ENCODE data around the gene PRIM2.
A peak's percentile ranks its signal among the peaks of the same experiment; 100 is the strongest.
"Not testable (repeated sequence)": the region's sequence is repeated elsewhere in the genome, so short reads cannot be mapped to it uniquely, and the experiment has no call there.

The PRIM2 gene

GRCh38 chr6:57562233-57562632, 244.8 kb downstream of the PRIM2 start:
- not testable (repeated sequence) for H2AFZ ChIP-seq (ENCODE audit: low read length); H3K4me1 ChIP-seq (ENCODE audit: low read length); H3K27ac ChIP-seq (ENCODE audit: low read length); H3K4me3 ChIP-seq (ENCODE audit: low read length); H3K79me2 ChIP-seq (ENCODE audit: low read length); H3K9me3 ChIP-seq (replicated peaks; ENCODE audit: insufficient read depth, low read length); H4K20me1 ChIP-seq (ENCODE audit: insufficient read depth, low read length); H3K4me2 ChIP-seq (ENCODE audit: low read depth, low read length); DNase-seq; H3F3A ChIP-seq (ENCODE audit: insufficient read depth, low read length); H3K9ac ChIP-seq (ENCODE audit: low read length); H3K36me3 ChIP-seq (replicated peaks; ENCODE audit: insufficient read depth, low read length); H3K9me2 ChIP-seq (replicated peaks; ENCODE audit: insufficient read depth, low read length); H3K27me3 ChIP-seq (replicated peaks; ENCODE audit: insufficient read depth, low read length)

- not testable (repeated sequence) for H3K79me2 ChIP-seq (ENCODE audit: low read length); H3K4me1 ChIP-seq (ENCODE audit: low read length); H2AFZ ChIP-seq (ENCODE audit: low read length); H3K9me2 ChIP-seq (replicated peaks; ENCODE audit: insufficient read depth, low read length); H4K20me1 ChIP-seq (ENCODE audit: insufficient read depth, low read length); H3K4me2 ChIP-seq (ENCODE audit: low read depth, low read length); H3K9me3 ChIP-seq (replicated peaks; ENCODE audit: insufficient read depth, low read length); H3K27ac ChIP-seq (ENCODE audit: low read length); H3K4me3 ChIP-seq (ENCODE audit: low read length); H3K27me3 ChIP-seq (replicated peaks; ENCODE audit: insufficient read depth, low read length); H3K9ac ChIP-seq (ENCODE audit: low read length); H3K36me3 ChIP-seq (replicated peaks; ENCODE audit: insufficient read depth, low read length); H3F3A ChIP-seq (ENCODE audit: insufficient read depth, low read length); DNase-seq
Observed at GRCh38 chr6:57572119-57572518, 254.7 kb downstream of the PRIM2 start.

DNA sequence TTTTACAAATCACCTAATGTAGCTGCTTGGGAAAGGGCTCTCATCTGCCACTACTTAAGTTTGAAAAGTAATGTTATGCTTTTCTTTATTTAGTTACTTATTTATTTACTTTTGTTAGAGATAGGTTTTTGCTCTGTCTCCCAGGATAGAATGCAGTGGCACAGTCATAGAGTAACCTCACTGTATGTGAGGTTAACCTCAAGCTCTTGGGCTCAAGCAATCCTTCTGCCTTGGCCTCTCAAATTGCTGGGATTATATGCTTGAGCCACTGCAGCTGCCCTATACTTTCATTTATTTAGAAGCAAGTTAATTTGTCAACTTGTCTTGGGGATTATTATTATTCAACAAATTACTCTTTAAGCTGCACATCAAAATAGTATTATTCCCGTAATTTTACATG, 255.4 kb downstream of the PRIM2 start:
- DNase-seq; H3K9me2 ChIP-seq (replicated peaks; ENCODE audit: insufficient read depth, low read length): not testable (repeated sequence)

DNA sequence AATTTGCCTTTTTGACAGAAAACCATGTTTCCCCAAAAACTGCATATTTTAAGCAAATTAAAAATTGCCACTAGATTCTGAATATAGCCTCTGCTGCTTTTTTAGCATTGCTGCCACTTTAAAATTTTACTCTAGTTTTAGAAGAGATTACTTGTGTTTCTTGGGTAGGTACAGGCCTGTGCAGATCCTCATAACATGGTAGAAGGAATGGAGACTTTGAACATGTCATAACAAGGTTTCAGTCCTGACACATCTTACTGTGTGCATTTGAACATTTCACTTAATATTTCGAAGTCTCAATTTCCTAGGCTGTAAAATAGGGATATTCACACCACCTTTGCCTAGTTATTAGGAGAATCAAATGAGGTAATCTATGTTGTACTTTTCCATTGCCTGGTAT, 259.6 kb downstream of the PRIM2 start:
- H3K79me2 ChIP-seq (ENCODE audit: low read length); H3K9ac ChIP-seq (ENCODE audit: low read length); H3K4me2 ChIP-seq (ENCODE audit: low read depth, low read length); H3K9me2 ChIP-seq (replicated peaks; ENCODE audit: insufficient read depth, low read length); H3K27ac ChIP-seq (ENCODE audit: low read length); H3F3A ChIP-seq (ENCODE audit: insufficient read depth, low read length); H3K27me3 ChIP-seq (replicated peaks; ENCODE audit: insufficient read depth, low read length); H4K20me1 ChIP-seq (ENCODE audit: insufficient read depth, low read length); DNase-seq; H3K4me1 ChIP-seq (ENCODE audit: low read length); H3K9me3 ChIP-seq (replicated peaks; ENCODE audit: insufficient read depth, low read length); H2AFZ ChIP-seq (ENCODE audit: low read length); H3K36me3 ChIP-seq (replicated peaks; ENCODE audit: insufficient read depth, low read length); H3K4me3 ChIP-seq (ENCODE audit: low read length): not testable (repeated sequence)

More for the DNA sequence above, 255.4 kb downstream of the PRIM2 start:
- not testable (repeated sequence) for H2AFZ ChIP-seq (ENCODE audit: low read length); H3K79me2 ChIP-seq (ENCODE audit: low read length); H3F3A ChIP-seq (ENCODE audit: insufficient read depth, low read length); H3K27me3 ChIP-seq (replicated peaks; ENCODE audit: insufficient read depth, low read length); H3K36me3 ChIP-seq (replicated peaks; ENCODE audit: insufficient read depth, low read length); H4K20me1 ChIP-seq (ENCODE audit: insufficient read depth, low read length); H3K27ac ChIP-seq (ENCODE audit: low read length); H3K9me3 ChIP-seq (replicated peaks; ENCODE audit: insufficient read depth, low read length); H3K4me1 ChIP-seq (ENCODE audit: low read length); H3K4me3 ChIP-seq (ENCODE audit: low read length); H3K4me2 ChIP-seq (ENCODE audit: low read depth, low read length); H3K9ac ChIP-seq (ENCODE audit: low read length)

- peak; percentile 10; the same call in 1 of the 2 replicates for TF ChIP-seq CTCF (IDR thresholded peaks at IDR 0.05; ENCODE audit: low read length)
- not testable (repeated sequence) for H3K4me3 ChIP-seq (ENCODE audit: low read length); H3K4me1 ChIP-seq (ENCODE audit: low read length); H3K27me3 ChIP-seq (replicated peaks; ENCODE audit: insufficient read depth, low read length); H4K20me1 ChIP-seq (ENCODE audit: insufficient read depth, low read length); H3K79me2 ChIP-seq (ENCODE audit: low read length); H3K9me3 ChIP-seq (replicated peaks; ENCODE audit: insufficient read depth, low read length); H3F3A ChIP-seq (ENCODE audit: insufficient read depth, low read length); DNase-seq; H2AFZ ChIP-seq (ENCODE audit: low read length); H3K9me2 ChIP-seq (replicated peaks; ENCODE audit: insufficient read depth, low read length); H3K27ac ChIP-seq (ENCODE audit: low read length); H3K36me3 ChIP-seq (replicated peaks; ENCODE audit: insufficient read depth, low read length); H3K4me2 ChIP-seq (ENCODE audit: low read depth, low read length); H3K9ac ChIP-seq (ENCODE audit: low read length)
Observed at GRCh38 chr6:57579489-57579888, 262.1 kb downstream of the PRIM2 start.

DNA sequence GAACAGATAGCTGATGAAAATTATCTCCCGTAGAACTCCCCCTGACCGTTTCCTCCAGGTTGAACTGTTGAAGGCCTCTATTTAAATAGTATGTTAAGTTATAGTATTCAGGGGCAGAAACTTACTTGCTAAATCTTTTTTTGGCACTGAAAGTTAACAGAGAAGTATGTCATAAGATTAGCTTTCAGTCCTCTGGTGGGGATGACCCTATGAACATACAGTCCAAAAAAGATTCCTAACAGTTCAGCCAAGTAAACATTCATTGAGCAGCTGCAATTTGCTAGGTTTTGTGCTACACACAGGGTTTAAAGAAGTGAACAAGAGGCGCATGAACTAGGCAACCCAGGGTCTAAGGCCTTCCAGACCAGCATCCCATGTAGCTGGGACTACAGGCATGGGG, 264.2 kb downstream of the PRIM2 start:
- H3K79me2 ChIP-seq (ENCODE audit: low read length); H3K4me3 ChIP-seq (ENCODE audit: low read length); H3K4me2 ChIP-seq (ENCODE audit: low read depth, low read length); H3F3A ChIP-seq (ENCODE audit: insufficient read depth, low read length); H3K9me3 ChIP-seq (replicated peaks; ENCODE audit: insufficient read depth, low read length); H3K36me3 ChIP-seq (replicated peaks; ENCODE audit: insufficient read depth, low read length); DNase-seq; H3K9me2 ChIP-seq (replicated peaks; ENCODE audit: insufficient read depth, low read length); H4K20me1 ChIP-seq (ENCODE audit: insufficient read depth, low read length); H3K27me3 ChIP-seq (replicated peaks; ENCODE audit: insufficient read depth, low read length); H3K4me1 ChIP-seq (ENCODE audit: low read length); H3K27ac ChIP-seq (ENCODE audit: low read length); H2AFZ ChIP-seq (ENCODE audit: low read length); H3K9ac ChIP-seq (ENCODE audit: low read length): not testable (repeated sequence)

GRCh38 chr6:57601105-57601504, 283.7 kb downstream of the PRIM2 start:
- not testable (repeated sequence) for H3K9ac ChIP-seq (ENCODE audit: low read length); H2AFZ ChIP-seq (ENCODE audit: low read length); DNase-seq; H3K79me2 ChIP-seq (ENCODE audit: low read length); H3F3A ChIP-seq (ENCODE audit: insufficient read depth, low read length); H3K4me3 ChIP-seq (ENCODE audit: low read length); H3K27me3 ChIP-seq (replicated peaks; ENCODE audit: insufficient read depth, low read length); H3K9me3 ChIP-seq (replicated peaks; ENCODE audit: insufficient read depth, low read length); H3K4me2 ChIP-seq (ENCODE audit: low read depth, low read length); H3K36me3 ChIP-seq (replicated peaks; ENCODE audit: insufficient read depth, low read length); H3K4me1 ChIP-seq (ENCODE audit: low read length); H3K27ac ChIP-seq (ENCODE audit: low read length); H3K9me2 ChIP-seq (replicated peaks; ENCODE audit: insufficient read depth, low read length); H4K20me1 ChIP-seq (ENCODE audit: insufficient read depth, low read length)

DNA sequence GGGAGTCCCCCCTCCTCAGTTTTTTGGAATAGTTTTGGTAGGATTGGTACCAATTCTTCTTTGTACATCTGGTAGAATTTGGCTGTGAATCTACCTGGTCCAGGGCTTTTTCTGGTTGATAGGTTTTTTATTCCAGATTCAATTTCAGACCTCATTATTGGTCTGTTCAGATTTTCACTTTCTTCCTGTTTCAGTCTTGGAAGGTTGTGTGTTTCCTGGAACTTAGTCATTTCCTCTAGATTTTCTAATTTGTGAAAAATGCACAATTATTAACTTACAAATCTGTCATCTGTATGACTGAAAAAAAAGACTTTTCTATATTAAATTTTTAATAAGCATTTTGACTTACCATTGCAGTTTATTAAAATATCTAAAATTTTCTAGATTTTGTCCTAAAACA, 287.9 kb downstream of the PRIM2 start:
- H4K20me1 ChIP-seq (ENCODE audit: insufficient read depth, low read length); H3K79me2 ChIP-seq (ENCODE audit: low read length); H3K4me3 ChIP-seq (ENCODE audit: low read length); H2AFZ ChIP-seq (ENCODE audit: low read length); H3K27me3 ChIP-seq (replicated peaks; ENCODE audit: insufficient read depth, low read length); H3F3A ChIP-seq (ENCODE audit: insufficient read depth, low read length); H3K9ac ChIP-seq (ENCODE audit: low read length); H3K9me3 ChIP-seq (replicated peaks; ENCODE audit: insufficient read depth, low read length); H3K4me2 ChIP-seq (ENCODE audit: low read depth, low read length); H3K9me2 ChIP-seq (replicated peaks; ENCODE audit: insufficient read depth, low read length); H3K27ac ChIP-seq (ENCODE audit: low read length); H3K4me1 ChIP-seq (ENCODE audit: low read length); DNase-seq; H3K36me3 ChIP-seq (replicated peaks; ENCODE audit: insufficient read depth, low read length): not testable (repeated sequence)
